NCI-H774 (cell line): ENCODE measurements around the gene PRR14L.

ENCODE experiments used
- DNase-seq: peaks from one replicate; lab custom pipeline; 2025; lab: John Stamatoyannopoulos, UW

PRR14L gene

GRCh38 chr22:31639436-31640039, 110.4 kb downstream of the PRR14L start:
- no peak for DNase-seq

- no peak for DNase-seq
Observed at GRCh38 chr22:31637891-31638618, 111.9 kb downstream of the PRR14L start.

- no peak for DNase-seq
Observed at GRCh38 chr22:31637447-31637890, 112.5 kb downstream of the PRR14L start.

- DNase-seq, result no peak
Observed at GRCh38 chr22:31635638-31636306, 114.2 kb downstream of the PRR14L start.

GRCh38 chr22:31631436-31631835, 118.5 kb downstream of the PRR14L start:
- DNase-seq, result no peak
